GM12891 (cell line): ENCODE results near the gene BRIP1.

Source experiments
- PAX5 ChIP-seq: IDR thresholded peaks from 2 replicates; pipeline ENCODE4 v1.6.1; 2011; ENCODE audit warnings: low read length, moderate library complexity, mild to moderate bottlenecking; ENCODE audit not compliant: insufficient read depth, severe bottlenecking
- POLR2A ChIP-seq: IDR thresholded peaks from 2 replicates; pipeline ENCODE4 v1.6.1; 2011; ENCODE audit warnings: low read depth, low read length, control low read depth
- SPI1 ChIP-seq: IDR thresholded peaks from 2 replicates; pipeline ENCODE4 v1.6.1; 2011; ENCODE audit warnings: low read depth, low read length, control low read depth
- TAF1 ChIP-seq: IDR thresholded peaks from 2 replicates; pipeline ENCODE4 v1.6.1; 2011; ENCODE audit warnings: low read depth, low read length, control low read depth

DNA sequence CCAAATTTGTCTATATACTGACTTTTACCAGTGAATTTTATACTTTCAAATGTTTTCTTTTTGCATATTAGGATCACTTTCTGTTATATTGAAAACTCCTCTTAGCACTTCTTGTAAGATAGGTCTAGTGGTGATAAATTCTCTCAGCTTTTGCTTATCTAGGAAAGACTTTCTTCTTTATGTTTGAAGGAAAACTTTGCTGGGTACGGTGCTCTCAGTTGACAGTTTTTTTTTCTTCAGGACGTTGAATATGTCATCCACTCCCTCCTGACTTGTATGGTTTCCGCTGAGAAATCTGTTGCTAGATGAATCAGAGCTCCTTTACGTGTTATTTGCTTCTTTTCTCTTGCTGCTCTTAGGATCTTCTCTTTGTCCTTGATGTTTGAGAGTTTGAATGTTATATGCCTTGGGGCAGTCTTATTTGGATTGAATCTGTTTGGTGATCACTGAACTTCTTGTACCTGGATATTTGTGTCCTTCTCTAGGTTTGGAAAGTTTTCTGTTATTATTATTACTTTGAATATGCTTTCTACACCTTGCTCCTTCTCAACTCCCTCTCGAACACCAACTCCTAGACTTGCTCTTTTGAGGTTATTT lies 228.3 kb downstream of the BRIP1 start:
- no peak for TF ChIP-seq TAF1
- no peak for TF ChIP-seq POLR2A
- TF ChIP-seq PAX5 = no peak
- no peak for TF ChIP-seq SPI1
